Hepatocyte (in vitro differentiated cells): ENCODE measurements around the gene CDYL. TPM values are rescaled to one million over a fixed set of nuclear protein-coding genes. Genes with fewer than 3 reads are reported as not detected.

ENCODE experiments used
- DNase-seq: peaks from one replicate; pipeline ENCODE4 v3.0.0-alpha.2; 2016; ENCODE audit warnings: low spot score
- H2AFZ ChIP-seq: fragments of 200-600 bp; sonication (generic); 2 replicates; pipeline ENCODE4 v1.6.0; 2016; ENCODE audit warnings: antibody characterized with exemption, mild to moderate bottlenecking
- H3K27ac ChIP-seq: fragments of 200-600 bp; sonication (generic); 2 replicates; pipeline ENCODE4 v1.5.1; 2016; ENCODE audit warnings: mild to moderate bottlenecking
- H3K27me3 ChIP-seq: fragments of 200-600 bp; sonication (generic); 2 replicates; pipeline ENCODE4 v1.6.1; 2016
- H3K36me3 ChIP-seq: fragments of 200-600 bp; sonication (generic); replicated peaks from 2 replicates; pipeline ENCODE4 v1.5.1; 2016; ENCODE audit warnings: low read depth; ENCODE audit not compliant: insufficient read depth
- H3K4me1 ChIP-seq: fragments of 200-600 bp; sonication (generic); 2 replicates; pipeline ENCODE4 v1.5.1; 2016; ENCODE audit warnings: mild to moderate bottlenecking, moderate library complexity; ENCODE audit not compliant: insufficient read depth
- H3K4me2 ChIP-seq: fragments of 200-600 bp; sonication (generic); 2 replicates; pipeline ENCODE4 v1.6.0; 2016
- H3K4me3 ChIP-seq: fragments of 200-600 bp; sonication (generic); 2 replicates; pipeline ENCODE4 v1.5.1; 2016; ENCODE audit warnings: mild to moderate bottlenecking
- H3K79me2 ChIP-seq: fragments of 200-600 bp; sonication (generic); 2 replicates; pipeline ENCODE4 v1.6.0; 2017; ENCODE audit warnings: mild to moderate bottlenecking
- H3K9me2 ChIP-seq: fragments of 200-600 bp; sonication (generic); replicated peaks from 2 replicates; pipeline ENCODE4 v1.6.0; 2017; ENCODE audit warnings: mild to moderate bottlenecking; ENCODE audit not compliant: insufficient read depth
- H3K9me3 ChIP-seq: fragments of 200-600 bp; sonication (generic); 2 replicates; pipeline ENCODE4 v1.5.1; 2016; ENCODE audit warnings: low read depth, mild to moderate bottlenecking
- H4K20me1 ChIP-seq: fragments of 200-600 bp; sonication (generic); 2 replicates; pipeline ENCODE4 v1.6.0; 2016; ENCODE audit warnings: mild to moderate bottlenecking; ENCODE audit not compliant: insufficient read depth, poor library complexity, severe bottlenecking
- EZH2 ChIP-seq: fragments of 200-600 bp; sonication (generic); IDR thresholded peaks from 2 replicates; pipeline ENCODE4 v1.6.1; 2016; ENCODE audit warnings: antibody characterized with exemption, mild to moderate bottlenecking, borderline replicate concordance
- EZH2phosphoT487 ChIP-seq: fragments of 200-600 bp; sonication (generic); IDR thresholded peaks from one replicate; pipeline ENCODE4 v1.6.1; 2018; ENCODE audit warnings: antibody characterized with exemption, mild to moderate bottlenecking, low read depth, moderate library complexity; ENCODE audit not compliant: unreplicated experiment, severe bottlenecking
- WGBS: methylation state at CpG from one replicate; pipeline ENCODE4 v1.1.6; 2016; ENCODE audit warnings: low lambda C conversion rate; ENCODE audit errors: missing lambda C conversion rate; 5-methylcytosine and 5-hydroxymethylcytosine counted together
- polyA plus RNA-seq: library from polyadenylated mRNA; unstranded; fragments of >200 nt; fragmentation: Nextera tagmentation; extraction: Ambion mirVana; gene quantifications from 2 replicates; pipeline ENCODE4 v1.2.1, GENCODE V29; 2016
- total RNA-seq: library from RNA; depleted of rRNA; stranded (reverse); fragments of >200 nt; gene quantifications from 2 replicates; pipeline ENCODE4 v1.2.3, GENCODE V29; 2014
- TF ChIP-seq, protein P1 (sequence below): fragments of 200-600 bp; sonication (generic); IDR thresholded peaks from 2 replicates; pipeline ENCODE4 v1.5.1; 2016; ENCODE audit warnings: antibody characterized with exemption, mild to moderate bottlenecking; ENCODE audit not compliant: poor library complexity

Gene CDYL
- total and polyA plus RNA-seq, 2 experiments from 2014 or later, result 25.3 to 30.4 TPM

DNA sequence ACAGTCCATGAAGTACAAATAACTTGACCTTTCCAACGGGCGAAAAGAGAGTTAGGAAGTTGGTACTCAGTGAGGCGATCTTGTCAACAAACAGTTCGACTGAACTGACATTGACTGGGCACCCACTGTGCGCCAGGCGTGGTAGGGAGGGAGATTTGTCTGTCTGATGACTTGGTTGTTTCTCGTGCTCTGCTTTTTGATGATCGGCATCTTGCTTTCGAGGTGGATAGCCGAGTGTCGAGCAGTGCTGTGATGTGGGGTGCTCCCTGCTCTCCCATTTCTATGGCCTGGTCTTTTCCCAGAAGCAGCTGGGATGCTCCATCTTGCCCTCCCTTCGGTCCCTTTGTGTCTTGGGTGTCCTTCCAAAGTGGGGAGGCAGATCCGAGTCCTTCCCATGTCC is 197.2 kb downstream of the CDYL start:
- no peaks in the 10 kb centered on the region for H3K36me3 ChIP-seq
- peak overlapping the region; percentile 42 for H3K27ac ChIP-seq
- peaks cover 6% of the 10 kb centered on the region for H3K4me1 ChIP-seq
- 95% methylated on average over 13 of the region's 13 CpGs for WGBS
- peak overlapping the region; percentile 23 for H3K4me2 ChIP-seq
- no peaks in the 10 kb centered on the region for H3K79me2 ChIP-seq
- H3K27me3 ChIP-seq, result no peaks in the 10 kb centered on the region
- H4K20me1 ChIP-seq, result no peaks in the 10 kb centered on the region
- H3K9me2 ChIP-seq, result no peaks in the 10 kb centered on the region
- TF ChIP-seq EZH2 (no peak), EZH2phosphoT487 (no peak)
- TF ChIP-seq, protein P1, sequence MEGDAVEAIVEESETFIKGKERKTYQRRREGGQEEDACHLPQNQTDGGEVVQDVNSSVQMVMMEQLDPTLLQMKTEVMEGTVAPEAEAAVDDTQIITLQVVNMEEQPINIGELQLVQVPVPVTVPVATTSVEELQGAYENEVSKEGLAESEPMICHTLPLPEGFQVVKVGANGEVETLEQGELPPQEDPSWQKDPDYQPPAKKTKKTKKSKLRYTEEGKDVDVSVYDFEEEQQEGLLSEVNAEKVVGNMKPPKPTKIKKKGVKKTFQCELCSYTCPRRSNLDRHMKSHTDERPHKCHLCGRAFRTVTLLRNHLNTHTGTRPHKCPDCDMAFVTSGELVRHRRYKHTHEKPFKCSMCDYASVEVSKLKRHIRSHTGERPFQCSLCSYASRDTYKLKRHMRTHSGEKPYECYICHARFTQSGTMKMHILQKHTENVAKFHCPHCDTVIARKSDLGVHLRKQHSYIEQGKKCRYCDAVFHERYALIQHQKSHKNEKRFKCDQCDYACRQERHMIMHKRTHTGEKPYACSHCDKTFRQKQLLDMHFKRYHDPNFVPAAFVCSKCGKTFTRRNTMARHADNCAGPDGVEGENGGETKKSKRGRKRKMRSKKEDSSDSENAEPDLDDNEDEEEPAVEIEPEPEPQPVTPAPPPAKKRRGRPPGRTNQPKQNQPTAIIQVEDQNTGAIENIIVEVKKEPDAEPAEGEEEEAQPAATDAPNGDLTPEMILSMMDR, result no peak
- H3K9me3 ChIP-seq, result no peaks in the 10 kb centered on the region
- no peak overlapping the region for H2AFZ ChIP-seq
- DNase-seq, result no peak
- no peak overlapping the region for H3K4me3 ChIP-seq

DNA sequence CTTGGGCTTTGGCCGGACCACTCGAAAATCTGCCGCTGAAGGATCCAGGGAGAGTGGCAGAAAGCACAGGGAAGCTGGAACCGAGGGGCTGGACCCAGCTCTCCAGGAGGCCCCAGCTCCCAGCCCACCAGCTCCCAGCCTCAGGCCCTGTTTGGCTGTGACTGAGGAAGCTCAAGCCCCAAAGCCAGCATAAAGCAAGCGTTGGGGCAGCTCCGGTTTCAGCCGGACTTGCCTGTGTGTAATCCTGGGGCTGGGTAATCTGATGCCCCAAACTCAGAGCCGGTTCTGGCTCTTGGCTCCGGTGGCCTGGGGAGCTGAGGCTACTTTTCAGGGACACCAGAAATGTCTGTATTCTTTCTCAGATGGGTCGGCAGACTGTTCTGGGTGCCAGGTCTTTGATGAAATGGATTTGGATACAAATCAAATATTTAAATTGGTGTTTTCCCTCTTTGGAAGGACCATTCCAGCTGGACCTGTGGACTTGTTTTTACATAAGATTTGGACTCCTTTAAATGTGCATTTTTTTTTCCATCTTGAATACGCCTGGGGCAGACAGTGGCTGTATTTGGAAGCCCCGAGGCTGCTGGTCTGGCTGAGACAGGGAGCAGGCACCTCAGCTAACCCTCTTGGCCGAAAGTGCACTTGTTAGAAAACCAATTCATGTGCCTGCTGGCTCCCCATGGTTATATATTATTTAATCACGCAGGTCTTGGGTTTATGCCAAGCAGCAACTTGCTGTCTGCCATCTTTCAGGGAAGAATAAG is 198.0 kb downstream of the CDYL start:
- Histone ChIP-seq H3K9me2 (no peaks in the 10 kb centered on the region), H3K27ac (peak overlapping the region; percentile 42), H3K36me3 (no peaks in the 10 kb centered on the region), H3K4me1 (peaks cover 6% of the 10 kb centered on the region), H3K79me2 (no peaks in the 10 kb centered on the region), H3K9me3 (no peaks in the 10 kb centered on the region), H3K27me3 (no peaks in the 10 kb centered on the region), H3K4me3 (no peak overlapping the region), H3K4me2 (peak overlapping the region; percentile 23), H4K20me1 (no peaks in the 10 kb centered on the region), H2AFZ (peak overlapping the region; percentile 31)
- TF ChIP-seq, protein P1, result no peak
- no peak for TF ChIP-seq EZH2
- no peak for TF ChIP-seq EZH2phosphoT487
- peak; percentile 30 for DNase-seq
- WGBS, result 39% methylated on average over 14 of the region's 14 CpGs

- Histone ChIP-seq H2AFZ (no peak overlapping the region), H3K4me1 (peaks cover 6% of the 10 kb centered on the region), H3K27me3 (no peaks in the 10 kb centered on the region), H3K9me2 (no peaks in the 10 kb centered on the region), H3K9me3 (no peaks in the 10 kb centered on the region), H4K20me1 (no peaks in the 10 kb centered on the region), H3K4me2 (no peak overlapping the region), H3K36me3 (no peaks in the 10 kb centered on the region), H3K79me2 (no peaks in the 10 kb centered on the region), H3K27ac (peak overlapping the region; percentile 42), H3K4me3 (no peak overlapping the region)
- DNase-seq, result no peak
- WGBS, result 71% methylated on average over 7 of the region's 8 CpGs
- TF ChIP-seq EZH2phosphoT487 (no peak), EZH2 (no peak)
- TF ChIP-seq, protein P1, result no peak
Observed at GRCh38 chr6:4974962-4975361, 198.8 kb downstream of the CDYL start.
